Natural killer cell (primary cell): Measurements from ENCODE around the gene TACC3. TPM values are rescaled to one million over a fixed set of nuclear protein-coding genes. Genes with fewer than 3 reads are reported as not detected.

Experiments used
- ATAC-seq, 3 donors: fragments of 150-1000 bp in 2 of 3; fragments of 200-7000 bp in 1 of 3; cut with Tn5 transposase; 1 replicate in 1 of 3; 2 replicates in 2 of 3; pipeline ENCODE4 v1.10.0; 2021; ENCODE audit warnings: mild to moderate bottlenecking in 2 of 3, moderate library complexity in 2 of 3
- DNase-seq, 2 donors: peaks; one replicate each; pipeline versions ENCODE4 v3.0.0 to v3.0.0-alpha.2; 2013 to 2021; ENCODE audit warnings: mixed read lengths in 1 of 2
- H3K27ac ChIP-seq: one replicate; pipeline ENCODE4 v1.5.1; 2013; ENCODE audit warnings: mild to moderate bottlenecking, low read length
- H3K27me3 ChIP-seq: one replicate; pipeline ENCODE4 v1.6.1; 2013; ENCODE audit warnings: low read length; ENCODE audit not compliant: control insufficient read depth, insufficient read depth
- H3K36me3 ChIP-seq: one replicate; pipeline ENCODE4 v1.6.1; 2013; ENCODE audit warnings: low read length; ENCODE audit not compliant: control insufficient read depth, insufficient read depth
- H3K4me1 ChIP-seq: one replicate; pipeline ENCODE4 v1.6.1; 2013; ENCODE audit warnings: low read length; ENCODE audit not compliant: control insufficient read depth, insufficient read depth
- H3K4me3 ChIP-seq: one replicate; pipeline ENCODE4 v1.5.1; 2013; ENCODE audit warnings: low read length
- H3K9me3 ChIP-seq: one replicate; pipeline ENCODE4 v1.6.1; 2013; ENCODE audit warnings: low read length; ENCODE audit not compliant: control insufficient read depth, insufficient read depth
- H3K27ac Mint-ChIP-seq, 2 donors: one replicate each; pipeline ENCODE4 v1.8.0; 2022; ENCODE audit warnings: mild to moderate bottlenecking in 2 of 2, mixed read lengths in 2 of 2, moderate library complexity in 1 of 2
- H3K27me3 Mint-ChIP-seq, 2 donors: one replicate each; pipeline ENCODE4 v1.8.0; 2022; ENCODE audit warnings: low read depth in 2 of 2, mixed read lengths in 2 of 2
- H3K36me3 Mint-ChIP-seq: one replicate; pipeline ENCODE4 v1.8.0; 2022; ENCODE audit warnings: mixed read lengths
- H3K4me1 Mint-ChIP-seq, 2 donors: one replicate each; pipeline ENCODE4 v1.8.0; 2022; ENCODE audit warnings: mixed read lengths in 2 of 2
- H3K4me3 Mint-ChIP-seq: one replicate; pipeline ENCODE4 v1.8.0; 2022; ENCODE audit warnings: mild to moderate bottlenecking, moderate library complexity, mixed read lengths
- H3K9me3 Mint-ChIP-seq, 2 donors: one replicate each; pipeline ENCODE4 v1.8.0; 2022; ENCODE audit warnings: mixed read lengths in 2 of 2
- WGBS: methylation state at CpG from one replicate; pipeline ENCODE4 v1.1.7; 2013; ENCODE audit warnings: missing lambda C conversion rate; ENCODE audit not compliant: insufficient coverage; 5-methylcytosine and 5-hydroxymethylcytosine counted together
- intact Hi-C: fragments of 100-400 bp; cut with micrococcal nuclease; formaldehyde crosslinking; loops from one replicate; pipeline ENCODE4 v1.14.2; 2022
- total RNA-seq, 4 donors: library from RNA; stranded (reverse); fragments of 120-200 nt in 1 of 4; gene quantifications; one replicate each; pipeline versions ENCODE4 v1.2.3 to v1.2.4, GENCODE V29; 2013 to 2022
- TF ChIP-seq, protein P1 (sequence below): fragments of 200-600 bp; IDR thresholded peaks from one replicate; pipeline ENCODE4 v1.8.0; 2022; ENCODE audit warnings: antibody characterized with exemption

TACC3 gene
- total RNA-seq, 3 donors from 2014 or later (not counting 1 experiment from before 2014, with no cell fraction given) = 23.4 to 43.7 (median 32.5) TPM

DNA sequence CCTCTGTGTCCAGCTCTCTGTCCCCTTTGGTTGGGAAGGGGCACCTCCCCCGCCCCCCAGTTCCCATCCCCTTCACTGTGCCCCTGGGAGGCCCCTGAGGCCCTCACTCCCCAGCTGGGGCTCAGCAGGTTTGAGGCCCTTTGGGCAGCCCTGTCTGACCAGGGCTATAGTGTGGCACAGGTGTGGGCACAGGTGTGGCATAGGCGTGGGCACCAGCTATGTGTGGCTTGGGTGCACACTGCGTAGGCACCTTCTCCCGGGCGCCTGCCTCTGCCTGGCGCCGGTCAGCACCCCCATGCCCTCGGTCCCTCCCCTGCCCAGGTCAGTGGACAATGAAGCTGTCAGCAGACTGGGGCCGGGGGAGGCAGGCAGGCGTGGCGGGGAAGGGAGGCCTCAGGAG lies 64.3 kb downstream of the TACC3 start:
- ATAC-seq (no peak), DNase-seq (no peak)
- H3K4me1 Mint-ChIP-seq = no peaks in the 10 kb centered on the region
- no peak overlapping the region for H3K27ac ChIP-seq
- no peaks in the 10 kb centered on the region for H3K9me3 Mint-ChIP-seq
- no peaks in the 10 kb centered on the region for H3K36me3 Mint-ChIP-seq
- H3K4me1 ChIP-seq = no peaks in the 10 kb centered on the region
- no peaks in the 10 kb centered on the region for H3K9me3 ChIP-seq
- H3K27me3 ChIP-seq = no peaks in the 10 kb centered on the region
- no peak overlapping the region for H3K4me3 ChIP-seq
- no peaks in the 10 kb centered on the region for H3K36me3 ChIP-seq
- H3K27ac Mint-ChIP-seq = no peak overlapping the region
- TF ChIP-seq, protein P1, sequence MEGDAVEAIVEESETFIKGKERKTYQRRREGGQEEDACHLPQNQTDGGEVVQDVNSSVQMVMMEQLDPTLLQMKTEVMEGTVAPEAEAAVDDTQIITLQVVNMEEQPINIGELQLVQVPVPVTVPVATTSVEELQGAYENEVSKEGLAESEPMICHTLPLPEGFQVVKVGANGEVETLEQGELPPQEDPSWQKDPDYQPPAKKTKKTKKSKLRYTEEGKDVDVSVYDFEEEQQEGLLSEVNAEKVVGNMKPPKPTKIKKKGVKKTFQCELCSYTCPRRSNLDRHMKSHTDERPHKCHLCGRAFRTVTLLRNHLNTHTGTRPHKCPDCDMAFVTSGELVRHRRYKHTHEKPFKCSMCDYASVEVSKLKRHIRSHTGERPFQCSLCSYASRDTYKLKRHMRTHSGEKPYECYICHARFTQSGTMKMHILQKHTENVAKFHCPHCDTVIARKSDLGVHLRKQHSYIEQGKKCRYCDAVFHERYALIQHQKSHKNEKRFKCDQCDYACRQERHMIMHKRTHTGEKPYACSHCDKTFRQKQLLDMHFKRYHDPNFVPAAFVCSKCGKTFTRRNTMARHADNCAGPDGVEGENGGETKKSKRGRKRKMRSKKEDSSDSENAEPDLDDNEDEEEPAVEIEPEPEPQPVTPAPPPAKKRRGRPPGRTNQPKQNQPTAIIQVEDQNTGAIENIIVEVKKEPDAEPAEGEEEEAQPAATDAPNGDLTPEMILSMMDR = no peak
- intact Hi-C loops = no loop called here
- H3K27me3 Mint-ChIP-seq = peaks cover 0 to 3% of the 10 kb centered on the region in 2 donors
- H3K4me3 Mint-ChIP-seq = no peak overlapping the region
- 87% methylated on average over 11 of the region's 11 CpGs for WGBS

GRCh38 chr4:1786544-1787362 lies 65.4 kb downstream of the TACC3 start:
- Mint-ChIP-seq H3K9me3 (no peaks in the 10 kb centered on the region), H3K4me1 (no peaks in the 10 kb centered on the region), H3K27ac (no peak overlapping the region), H3K27me3 (peaks cover 0 to 8% of the 10 kb centered on the region in 2 donors), H3K36me3 (no peaks in the 10 kb centered on the region), H3K4me3 (no peak overlapping the region)
- no peaks in the 10 kb centered on the region for H3K27me3 ChIP-seq
- TF ChIP-seq, protein P1 = no peak
- H3K36me3 ChIP-seq = no peaks in the 10 kb centered on the region
- DNase-seq (no peak), ATAC-seq (no peak)
- WGBS = 88% methylated on average over 34 of the region's 34 CpGs
- H3K9me3 ChIP-seq = no peaks in the 10 kb centered on the region
- H3K27ac ChIP-seq = no peak overlapping the region
- intact Hi-C loops = no loop called here
- H3K4me3 ChIP-seq = no peak overlapping the region
- H3K4me1 ChIP-seq = no peaks in the 10 kb centered on the region

GRCh38 chr4:1787411-1788077 lies 66.2 kb downstream of the TACC3 start:
- H3K4me1 ChIP-seq = no peaks in the 10 kb centered on the region
- H3K4me3 ChIP-seq = no peak overlapping the region
- Mint-ChIP-seq H3K4me3 (no peak overlapping the region), H3K27ac (no peak overlapping the region), H3K4me1 (no peaks in the 10 kb centered on the region), H3K27me3 (peaks cover 0 to 8% of the 10 kb centered on the region in 2 donors), H3K36me3 (no peaks in the 10 kb centered on the region), H3K9me3 (no peaks in the 10 kb centered on the region)
- no peaks in the 10 kb centered on the region for H3K9me3 ChIP-seq
- TF ChIP-seq, protein P1 = no peak
- intact Hi-C loops = no loop called here
- ATAC-seq (no peak), DNase-seq (no peak)
- H3K27ac ChIP-seq = no peak overlapping the region
- WGBS = 89% methylated on average over 25 of the region's 25 CpGs
- no peaks in the 10 kb centered on the region for H3K27me3 ChIP-seq
- H3K36me3 ChIP-seq = no peaks in the 10 kb centered on the region
